Measurements from ENCODE around the gene KIRREL2. TPM values are rescaled to one million over a fixed set of nuclear protein-coding genes. Genes with fewer than 3 reads are reported as not detected.

KIRREL2 gene
- total and polyA plus RNA-seq, 2 experiments from 2014 or later: 3.6 to 9.9 TPM

DNA sequence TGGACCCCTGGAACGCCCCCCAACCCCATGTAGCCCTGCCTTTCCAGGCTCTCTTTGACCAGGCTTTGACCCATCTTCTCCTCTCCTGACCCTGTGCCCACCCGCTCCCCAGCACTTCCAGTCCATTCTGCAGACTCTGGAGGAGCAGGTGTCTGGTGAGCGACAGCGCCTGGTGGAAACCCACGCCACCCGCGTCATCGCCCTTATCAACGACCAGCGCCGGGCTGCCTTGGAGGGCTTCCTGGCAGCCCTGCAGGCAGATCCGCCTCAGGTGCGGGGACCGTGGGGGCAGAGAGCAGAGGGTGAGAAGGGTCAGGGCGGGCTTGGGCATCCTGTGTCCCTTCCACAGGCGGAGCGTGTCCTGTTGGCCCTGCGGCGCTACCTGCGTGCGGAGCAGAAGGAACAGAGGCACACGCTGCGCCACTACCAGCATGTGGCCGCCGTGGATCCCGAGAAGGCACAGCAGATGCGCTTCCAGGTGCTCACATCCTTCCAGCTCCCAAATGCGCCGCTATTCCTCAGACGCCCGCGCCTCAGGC lies 17.8 kb downstream of the KIRREL2 start:
- peaks cover 4% of the 10 kb centered on the region; the same call in 1 of the 2 replicates for H3F3A ChIP-seq (replicated peaks; ENCODE audit: low read depth)
- H3K9me2 ChIP-seq (ENCODE audit: insufficient read depth): no peaks in the 10 kb centered on the region
- Mint-ChIP-seq H3K9me3 (no peaks in the 10 kb centered on the region; the same call in 2 of the 3 replicates), H3K27me3 (ENCODE audit: insufficient read depth, low read depth, poor library complexity) (peaks cover 26% of the 10 kb centered on the region), H3K27ac (no peak overlapping the region), H3K4me1 (peaks cover 25% of the 10 kb centered on the region), H3K36me3 (ENCODE audit: low read depth) (no peaks in the 10 kb centered on the region; the same call in 2 of the 3 replicates), H3K4me3 (no peak overlapping the region)
- no peaks in the 10 kb centered on the region for H3K36me3 ChIP-seq (ENCODE audit: insufficient read depth)
- DNase-seq (ENCODE audit: low spot score) (no peak), ATAC-seq (no peak)
- no peak overlapping the region for H3K4me3 ChIP-seq
- H2AFZ ChIP-seq: no peak overlapping the region
- peaks cover 3% of the 10 kb centered on the region; the same call in 1 of the 2 replicates for H3K4me1 ChIP-seq (ENCODE audit: insufficient read depth)
- no peak overlapping the region for H3K4me2 ChIP-seq
- 0 out of 2 replicates have a peak, but pooled peaks cover 4% of the 10 kb centered on the region for H3K27me3 ChIP-seq (ENCODE audit: insufficient read depth)
- no peak overlapping the region for H3K27ac ChIP-seq (ENCODE audit: low read depth)
- TF ChIP-seq POLR2AphosphoS5 (IDR thresholded peaks at IDR 0.05; ENCODE audit: low read depth) (no peak), NANOG (IDR thresholded peaks at IDR 0.05; ENCODE audit: borderline replicate concordance) (no peak), ZNF331 (CRISPR knock-in tag; IDR thresholded peaks at IDR 0.05; ENCODE audit: low read depth) (no peak), ZNF114 (CRISPR knock-in tag; IDR thresholded peaks at IDR 0.05) (no peak), ZNF462 (CRISPR knock-in tag; IDR thresholded peaks at IDR 0.05) (no peak), STAT1 (IDR thresholded peaks at IDR 0.05; ENCODE audit: unreplicated experiment) (no peak), JUNB (IDR thresholded peaks at IDR 0.05; ENCODE audit: unreplicated experiment) (no peak)
- TF ChIP-seq, protein P1, sequence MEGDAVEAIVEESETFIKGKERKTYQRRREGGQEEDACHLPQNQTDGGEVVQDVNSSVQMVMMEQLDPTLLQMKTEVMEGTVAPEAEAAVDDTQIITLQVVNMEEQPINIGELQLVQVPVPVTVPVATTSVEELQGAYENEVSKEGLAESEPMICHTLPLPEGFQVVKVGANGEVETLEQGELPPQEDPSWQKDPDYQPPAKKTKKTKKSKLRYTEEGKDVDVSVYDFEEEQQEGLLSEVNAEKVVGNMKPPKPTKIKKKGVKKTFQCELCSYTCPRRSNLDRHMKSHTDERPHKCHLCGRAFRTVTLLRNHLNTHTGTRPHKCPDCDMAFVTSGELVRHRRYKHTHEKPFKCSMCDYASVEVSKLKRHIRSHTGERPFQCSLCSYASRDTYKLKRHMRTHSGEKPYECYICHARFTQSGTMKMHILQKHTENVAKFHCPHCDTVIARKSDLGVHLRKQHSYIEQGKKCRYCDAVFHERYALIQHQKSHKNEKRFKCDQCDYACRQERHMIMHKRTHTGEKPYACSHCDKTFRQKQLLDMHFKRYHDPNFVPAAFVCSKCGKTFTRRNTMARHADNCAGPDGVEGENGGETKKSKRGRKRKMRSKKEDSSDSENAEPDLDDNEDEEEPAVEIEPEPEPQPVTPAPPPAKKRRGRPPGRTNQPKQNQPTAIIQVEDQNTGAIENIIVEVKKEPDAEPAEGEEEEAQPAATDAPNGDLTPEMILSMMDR (conservative IDR thresholded peaks at IDR 0.05; ENCODE audit: low read depth in 2 of 2): no peak
- TF ChIP-seq, protein P2, sequence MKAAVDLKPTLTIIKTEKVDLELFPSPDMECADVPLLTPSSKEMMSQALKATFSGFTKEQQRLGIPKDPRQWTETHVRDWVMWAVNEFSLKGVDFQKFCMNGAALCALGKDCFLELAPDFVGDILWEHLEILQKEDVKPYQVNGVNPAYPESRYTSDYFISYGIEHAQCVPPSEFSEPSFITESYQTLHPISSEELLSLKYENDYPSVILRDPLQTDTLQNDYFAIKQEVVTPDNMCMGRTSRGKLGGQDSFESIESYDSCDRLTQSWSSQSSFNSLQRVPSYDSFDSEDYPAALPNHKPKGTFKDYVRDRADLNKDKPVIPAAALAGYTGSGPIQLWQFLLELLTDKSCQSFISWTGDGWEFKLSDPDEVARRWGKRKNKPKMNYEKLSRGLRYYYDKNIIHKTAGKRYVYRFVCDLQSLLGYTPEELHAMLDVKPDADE (IDR thresholded peaks at IDR 0.05): no peak
- TF ChIP-seq, protein P3, sequence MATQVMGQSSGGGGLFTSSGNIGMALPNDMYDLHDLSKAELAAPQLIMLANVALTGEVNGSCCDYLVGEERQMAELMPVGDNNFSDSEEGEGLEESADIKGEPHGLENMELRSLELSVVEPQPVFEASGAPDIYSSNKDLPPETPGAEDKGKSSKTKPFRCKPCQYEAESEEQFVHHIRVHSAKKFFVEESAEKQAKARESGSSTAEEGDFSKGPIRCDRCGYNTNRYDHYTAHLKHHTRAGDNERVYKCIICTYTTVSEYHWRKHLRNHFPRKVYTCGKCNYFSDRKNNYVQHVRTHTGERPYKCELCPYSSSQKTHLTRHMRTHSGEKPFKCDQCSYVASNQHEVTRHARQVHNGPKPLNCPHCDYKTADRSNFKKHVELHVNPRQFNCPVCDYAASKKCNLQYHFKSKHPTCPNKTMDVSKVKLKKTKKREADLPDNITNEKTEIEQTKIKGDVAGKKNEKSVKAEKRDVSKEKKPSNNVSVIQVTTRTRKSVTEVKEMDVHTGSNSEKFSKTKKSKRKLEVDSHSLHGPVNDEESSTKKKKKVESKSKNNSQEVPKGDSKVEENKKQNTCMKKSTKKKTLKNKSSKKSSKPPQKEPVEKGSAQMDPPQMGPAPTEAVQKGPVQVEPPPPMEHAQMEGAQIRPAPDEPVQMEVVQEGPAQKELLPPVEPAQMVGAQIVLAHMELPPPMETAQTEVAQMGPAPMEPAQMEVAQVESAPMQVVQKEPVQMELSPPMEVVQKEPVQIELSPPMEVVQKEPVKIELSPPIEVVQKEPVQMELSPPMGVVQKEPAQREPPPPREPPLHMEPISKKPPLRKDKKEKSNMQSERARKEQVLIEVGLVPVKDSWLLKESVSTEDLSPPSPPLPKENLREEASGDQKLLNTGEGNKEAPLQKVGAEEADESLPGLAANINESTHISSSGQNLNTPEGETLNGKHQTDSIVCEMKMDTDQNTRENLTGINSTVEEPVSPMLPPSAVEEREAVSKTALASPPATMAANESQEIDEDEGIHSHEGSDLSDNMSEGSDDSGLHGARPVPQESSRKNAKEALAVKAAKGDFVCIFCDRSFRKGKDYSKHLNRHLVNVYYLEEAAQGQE (IDR thresholded peaks at IDR 0.05; ENCODE audit: unreplicated experiment): no peak
- no peaks in the 10 kb centered on the region for H3K79me2 ChIP-seq (replicated peaks; ENCODE audit: insufficient read depth)
- H4K20me1 ChIP-seq (replicated peaks; ENCODE audit: insufficient read depth): no peaks in the 10 kb centered on the region
